ENCODE results near the gene C16orf86.

C16orf86 gene

DNA sequence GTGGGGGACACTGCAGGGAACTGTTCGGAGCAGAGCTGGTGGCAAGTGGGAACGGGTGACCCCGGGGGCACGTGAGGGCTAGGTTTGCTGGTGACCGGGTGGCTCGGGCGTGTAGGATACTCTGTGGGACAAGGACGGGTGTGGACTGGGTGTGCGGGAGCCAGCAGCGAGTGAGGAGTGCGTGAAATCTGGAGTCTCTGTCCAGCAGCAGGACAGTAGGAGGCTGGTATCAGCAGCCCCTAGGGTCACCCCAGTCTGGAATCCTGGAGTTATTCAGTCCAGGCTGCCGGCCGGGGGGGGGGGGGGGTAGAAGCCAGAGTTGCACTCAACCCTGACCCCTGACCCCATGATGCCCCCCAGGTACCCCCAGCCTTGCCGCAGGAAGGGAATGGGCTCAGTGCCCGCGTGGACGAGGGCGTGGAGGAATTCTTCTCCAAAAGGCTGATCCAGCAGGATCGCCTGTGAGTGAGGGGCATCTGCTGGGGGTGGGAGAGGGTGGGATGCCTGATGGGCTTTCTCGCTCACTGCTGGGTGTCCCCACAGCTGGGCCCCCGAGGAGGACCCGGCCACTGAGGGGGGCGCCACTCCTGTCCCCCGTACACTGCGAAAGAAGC is 12.7 kb upstream of the C16orf86 start:
- no peak for DNase-seq (ENCODE audit: low read depth in 1 of 2, low spot score in 1 of 2)

DNA sequence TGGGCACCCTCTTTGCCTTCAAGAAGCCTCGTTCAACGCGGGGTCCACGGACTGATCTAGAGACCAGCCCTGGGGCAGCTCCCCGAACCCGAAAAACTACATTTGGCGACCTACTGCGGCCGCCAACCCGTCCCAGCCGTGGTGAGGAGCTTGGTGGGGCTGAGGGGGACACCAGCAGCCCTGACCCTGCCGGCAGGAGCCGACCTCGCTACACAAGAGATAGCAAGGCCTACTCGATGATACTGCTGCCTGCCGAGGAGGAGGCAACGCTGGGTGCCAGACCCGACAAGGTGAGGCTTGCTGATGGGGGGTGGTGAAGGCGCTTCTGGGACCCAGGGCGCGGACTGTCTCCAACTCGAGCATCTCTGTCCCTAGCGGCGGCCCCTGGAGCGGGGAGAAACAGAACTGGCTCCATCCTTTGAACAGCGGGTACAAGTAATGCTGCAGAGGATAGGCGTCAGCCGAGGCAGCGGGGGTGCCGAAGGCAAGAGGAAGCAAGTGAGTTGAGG is 12.2 kb upstream of the C16orf86 start:
- DNase-seq (ENCODE audit: low read depth in 1 of 2, low spot score in 1 of 2) = no peak

GRCh38 chr16:67655363-67655762 is 11.3 kb upstream of the C16orf86 start:
- DNase-seq (ENCODE audit: low read depth in 1 of 2, low spot score in 1 of 2) = no peak

GRCh38 chr16:67656344-67657016 is 10.1 kb upstream of the C16orf86 start:
- no peak for DNase-seq (ENCODE audit: low read depth in 1 of 2, low spot score in 1 of 2)

GRCh38 chr16:67657017-67657608 is 9.5 kb upstream of the C16orf86 start:
- DNase-seq (ENCODE audit: low read depth in 1 of 2, low spot score in 1 of 2) = no peak

- DNase-seq (ENCODE audit: low read depth in 1 of 2, low spot score in 1 of 2) = no peak
Observed at GRCh38 chr16:67657751-67658518, 8.7 kb upstream of the C16orf86 start.

- DNase-seq (ENCODE audit: low read depth in 1 of 2, low spot score in 1 of 2) = no peak
Observed at GRCh38 chr16:67658849-67659674, 7.6 kb upstream of the C16orf86 start.

- DNase-seq (ENCODE audit: low read depth in 1 of 2, low spot score in 1 of 2) = peak; percentile 90 to 94
Observed at GRCh38 chr16:67659675-67660563, 6.7 kb upstream of the C16orf86 start, which contains the start of gene ACD. ACD (minus strand) TSS chr16:67660260; CDS start chr16:67660220, 40 bp downstream.

DNA sequence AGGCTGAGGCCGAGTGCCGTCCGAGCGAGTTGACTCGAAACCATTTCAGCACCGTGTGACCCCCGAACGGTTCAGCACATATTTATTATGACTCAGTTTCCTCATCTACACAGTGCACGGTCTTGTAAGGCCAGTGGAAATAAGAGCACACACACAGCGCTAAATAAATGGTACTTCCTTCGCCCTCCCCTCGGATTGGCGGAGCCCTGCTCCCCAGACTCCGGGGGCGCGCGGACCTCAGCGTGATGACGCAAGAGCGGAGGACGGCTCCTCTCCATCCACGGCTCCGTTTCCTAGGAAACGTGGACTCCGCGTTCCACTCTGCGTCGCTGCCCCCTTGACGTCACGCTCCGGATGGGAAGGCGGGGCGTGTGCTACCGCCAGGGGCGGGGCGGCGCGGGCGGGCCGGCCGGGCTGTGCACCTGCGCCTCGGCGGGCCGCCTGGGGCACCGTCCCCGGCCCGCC is 6.0 kb upstream of the C16orf86 start, which contains the start of gene PARD6A:
Gene PARD6A (plus strand): TSS at position 397 of the 465 bp plus-strand sequence. CDS start 79 bp downstream, outside the sequence.
- peak; percentile 83 to 84 for DNase-seq (ENCODE audit: low read depth in 1 of 2, low spot score in 1 of 2)

DNA sequence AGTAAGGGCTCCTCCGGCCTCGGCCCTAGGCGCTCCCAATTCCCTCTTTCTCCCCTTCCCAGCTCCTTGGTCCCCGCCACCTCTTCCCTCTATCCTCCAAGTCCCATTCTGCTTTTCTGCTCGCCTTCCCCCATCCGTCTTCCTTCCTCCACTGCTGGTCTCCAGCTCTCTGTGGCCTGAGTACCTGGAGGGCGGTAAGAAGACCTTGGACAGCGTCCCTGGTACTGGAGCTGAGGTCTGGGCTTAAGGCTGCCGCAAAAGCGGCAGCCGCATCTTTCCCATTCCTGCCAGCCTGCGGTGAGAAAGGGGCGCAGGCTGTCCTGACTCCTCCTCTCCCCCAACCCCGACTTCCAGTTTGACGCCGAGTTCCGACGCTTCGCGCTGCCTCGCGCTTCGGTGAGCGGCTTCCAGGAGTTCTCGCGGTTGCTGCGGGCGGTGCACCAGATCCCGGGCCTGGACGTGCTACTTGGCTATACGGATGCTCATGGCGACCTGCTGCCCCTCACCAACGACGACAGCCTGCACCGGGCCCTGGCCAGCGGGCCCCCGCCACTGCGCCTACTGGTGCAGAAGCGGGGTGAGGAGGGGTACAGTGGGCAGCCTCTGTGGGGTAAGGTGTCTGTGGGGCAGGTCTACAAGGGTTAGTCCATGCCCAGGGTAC is 5.4 kb upstream of the C16orf86 start:
- no peak for DNase-seq (ENCODE audit: low read depth in 1 of 2, low spot score in 1 of 2)

- DNase-seq (ENCODE audit: low read depth in 1 of 2, low spot score in 1 of 2) = no peak
Observed at GRCh38 chr16:67661886-67662652, 4.5 kb upstream of the C16orf86 start.

GRCh38 chr16:67662653-67663010 is 4.0 kb upstream of the C16orf86 start:
- DNase-seq (ENCODE audit: low read depth in 1 of 2, low spot score in 1 of 2) = no peak

DNA sequence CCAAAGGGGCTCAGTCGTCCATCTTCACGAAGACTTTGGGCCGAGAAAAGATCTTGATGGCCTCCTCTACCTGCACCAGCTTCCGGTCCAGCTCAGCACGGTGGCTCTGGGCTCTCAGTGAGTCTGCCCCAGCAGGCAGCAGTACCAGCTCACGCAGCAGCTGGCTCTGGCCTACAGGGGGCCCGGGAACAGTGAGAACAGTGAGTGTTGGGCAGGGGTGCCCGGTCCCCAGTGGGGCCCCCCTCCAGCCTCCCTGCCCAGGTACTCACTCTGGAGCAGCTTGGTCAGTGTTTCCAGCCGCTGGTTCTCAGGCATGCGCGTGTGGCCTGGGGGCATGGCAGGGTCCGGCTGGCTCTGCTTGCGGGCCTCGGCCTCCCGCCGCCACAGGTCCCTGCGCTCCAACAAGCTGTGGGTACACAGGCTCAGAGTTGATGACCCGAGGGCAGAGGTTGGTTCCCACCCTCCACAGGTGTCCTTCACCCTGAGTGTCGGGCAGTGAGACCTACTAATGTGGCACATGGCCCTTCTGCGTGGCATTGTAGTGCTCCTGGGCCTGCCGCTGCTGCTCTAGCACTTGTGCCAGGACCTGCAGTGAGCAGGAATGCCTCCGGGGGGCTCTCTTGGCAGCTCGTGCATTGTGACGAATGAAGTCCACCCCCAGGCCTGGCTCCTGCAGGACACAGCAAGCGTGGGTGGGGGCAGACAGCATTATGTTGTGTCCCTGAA is 3.3 kb upstream of the C16orf86 start:
- DNase-seq (ENCODE audit: low read depth in 1 of 2, low spot score in 1 of 2) = no peak

- no peak for DNase-seq (ENCODE audit: low read depth in 1 of 2, low spot score in 1 of 2)
Observed at GRCh38 chr16:67663877-67664222, 2.8 kb upstream of the C16orf86 start.

- no peak for DNase-seq (ENCODE audit: low read depth in 1 of 2, low spot score in 1 of 2)
Observed at GRCh38 chr16:67664258-67664657, 2.4 kb upstream of the C16orf86 start.

- DNase-seq (ENCODE audit: low read depth in 1 of 2, low spot score in 1 of 2) = no peak
Observed at GRCh38 chr16:67664871-67665270, 1.7 kb upstream of the C16orf86 start.

DNA sequence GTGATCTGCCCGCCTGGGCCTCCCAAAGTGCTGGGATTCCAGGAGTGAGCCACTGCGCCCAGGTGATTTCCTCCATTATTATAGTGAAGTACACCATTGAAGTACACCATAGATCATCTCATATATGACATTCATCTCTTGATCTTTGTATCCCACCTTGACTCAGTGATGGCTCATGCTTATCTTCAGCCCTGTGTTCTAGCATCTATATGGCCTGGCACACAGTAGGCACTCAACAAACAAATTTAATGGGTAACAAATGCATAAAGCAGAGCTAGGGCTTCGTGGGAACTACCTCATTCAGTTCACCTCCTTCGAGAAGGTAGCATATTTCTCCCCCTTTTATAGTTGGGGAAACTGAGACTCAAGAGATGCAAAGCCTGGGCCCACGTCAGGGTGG is 1.0 kb upstream of the C16orf86 start:
- DNase-seq (ENCODE audit: low read depth in 1 of 2, low spot score in 1 of 2) = no peak
